Stimulated activated CD8-positive, alpha-beta memory T cell treated with anti-CD3 and anti-CD28 coated beads, Interleukin-4, amount 100 ng/mL, for 1 hour (primary cell): ENCODE data around the gene CDH4.

ENCODE experiments used
- DNase-seq, 2 donors: peaks; one replicate each; pipeline ENCODE4 v3.0.0-alpha.2; 2020; ENCODE audit warnings: low read depth in 2 of 2, low spot score in 1 of 2

The CDH4 gene

DNA sequence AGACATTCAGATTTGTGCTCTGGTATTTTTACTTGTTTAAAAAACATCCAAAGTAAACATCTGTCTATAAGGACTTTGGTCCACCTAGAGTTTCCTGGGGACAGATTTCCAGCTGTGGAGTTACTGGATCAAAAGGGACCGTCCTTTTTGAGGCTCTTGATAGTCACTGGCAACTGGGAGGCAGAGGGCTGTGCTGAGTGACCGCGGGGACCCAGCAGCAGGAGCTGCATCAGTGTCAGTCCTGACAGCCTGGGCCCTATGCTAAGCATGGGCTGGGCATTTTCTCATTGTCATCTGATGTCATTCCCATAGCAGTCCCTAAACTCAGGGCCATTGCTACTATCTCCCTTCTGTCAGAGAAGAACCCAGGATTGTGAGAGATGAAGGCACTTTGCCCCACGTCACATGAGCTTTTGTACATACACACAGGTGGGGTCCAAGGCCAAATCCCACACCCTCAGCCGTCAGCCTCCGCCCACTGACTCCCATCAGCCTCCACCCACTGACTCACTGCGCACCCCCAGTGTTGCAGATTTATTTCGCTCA, 519.8 kb downstream of the CDH4 start:
- DNase-seq, result no peak

DNA sequence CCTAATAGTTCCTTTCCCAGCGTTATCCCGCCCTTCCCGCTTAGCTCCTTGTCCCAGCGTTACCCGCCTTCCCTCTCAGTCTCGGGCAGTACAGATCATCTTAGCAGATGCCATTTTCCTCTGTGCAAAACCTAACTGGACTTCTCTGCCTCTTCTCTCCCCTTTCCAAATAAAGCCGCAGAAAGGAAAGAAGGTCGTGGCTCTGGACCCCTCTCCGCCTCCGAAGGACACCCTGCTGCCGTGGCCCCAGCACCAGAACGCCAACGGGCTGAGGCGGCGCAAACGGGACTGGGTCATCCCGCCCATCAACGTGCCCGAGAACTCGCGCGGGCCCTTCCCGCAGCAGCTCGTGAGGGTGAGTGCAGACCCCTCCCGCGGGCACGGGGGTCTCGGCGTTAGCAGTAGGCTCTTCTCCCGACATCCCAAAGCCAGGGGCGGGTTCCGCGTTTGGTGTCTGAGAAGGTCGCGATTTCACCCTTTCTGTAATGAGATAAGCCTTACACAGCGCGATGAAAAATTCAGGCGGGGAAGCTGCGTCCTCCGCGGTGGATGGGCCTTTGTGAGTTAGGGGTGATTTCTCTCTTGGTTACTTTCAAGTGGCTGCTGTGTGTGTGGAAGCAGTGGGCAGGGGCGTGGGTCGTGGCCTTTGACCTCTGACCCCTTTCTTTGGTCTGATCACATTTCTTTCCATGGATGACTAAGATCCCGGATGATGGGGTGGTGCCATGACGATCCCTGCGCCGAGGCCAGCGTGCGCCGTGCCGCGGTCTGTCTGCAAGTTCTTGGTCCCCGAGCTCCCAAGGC, 521.0 kb downstream of the CDH4 start:
- no peak for DNase-seq

DNA sequence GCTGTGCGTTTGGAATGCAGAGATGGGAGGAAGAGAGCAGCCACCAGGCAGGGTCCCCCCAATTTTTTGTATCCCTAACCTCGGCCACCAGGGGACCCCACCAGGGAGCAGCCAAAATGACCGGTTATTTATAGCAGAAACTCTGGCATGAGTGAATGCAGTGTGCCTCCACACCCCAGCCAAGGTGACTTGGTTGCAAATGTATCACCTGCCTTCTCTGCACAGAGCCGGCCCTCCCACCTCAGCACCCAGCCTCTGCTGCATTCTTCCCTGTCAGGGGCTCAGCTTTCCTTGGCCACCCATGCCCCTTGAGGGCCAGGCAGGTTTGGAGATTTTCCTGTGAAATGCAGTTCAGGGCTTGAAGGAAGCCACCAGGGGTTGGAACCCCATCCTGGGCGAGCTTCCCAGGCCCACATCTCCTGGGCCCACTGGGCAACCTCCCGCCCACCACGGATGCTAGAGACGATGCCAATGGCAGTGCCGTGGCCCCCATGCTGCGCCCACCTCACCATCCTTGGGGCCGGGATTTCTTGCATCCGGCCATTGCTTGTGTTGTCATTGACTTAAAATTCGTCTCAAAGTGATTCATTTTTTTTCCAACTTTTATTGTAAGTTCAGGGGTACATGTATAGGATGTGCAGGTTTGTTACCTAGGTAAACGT, 522.0 kb downstream of the CDH4 start:
- no peak for DNase-seq

DNA sequence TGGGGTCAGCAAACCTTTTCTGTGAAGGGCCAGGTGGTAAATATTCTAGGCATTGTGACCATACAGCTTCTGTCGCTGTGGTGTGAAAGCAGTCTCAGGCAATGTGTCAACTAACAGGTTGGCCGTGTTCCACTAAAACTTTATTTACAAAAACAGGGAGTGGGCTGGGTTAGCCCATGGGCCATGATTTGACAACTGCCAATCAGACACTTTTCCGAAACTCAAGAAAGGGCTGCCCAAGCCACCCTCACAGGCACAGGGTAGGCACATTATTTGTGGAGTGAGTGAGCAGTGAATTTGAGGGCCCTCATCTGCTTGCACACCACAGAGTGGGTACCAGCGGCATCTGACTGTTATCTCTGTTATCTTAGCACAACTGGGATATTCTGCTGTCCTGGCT, 523.4 kb downstream of the CDH4 start:
- no peak for DNase-seq

DNA sequence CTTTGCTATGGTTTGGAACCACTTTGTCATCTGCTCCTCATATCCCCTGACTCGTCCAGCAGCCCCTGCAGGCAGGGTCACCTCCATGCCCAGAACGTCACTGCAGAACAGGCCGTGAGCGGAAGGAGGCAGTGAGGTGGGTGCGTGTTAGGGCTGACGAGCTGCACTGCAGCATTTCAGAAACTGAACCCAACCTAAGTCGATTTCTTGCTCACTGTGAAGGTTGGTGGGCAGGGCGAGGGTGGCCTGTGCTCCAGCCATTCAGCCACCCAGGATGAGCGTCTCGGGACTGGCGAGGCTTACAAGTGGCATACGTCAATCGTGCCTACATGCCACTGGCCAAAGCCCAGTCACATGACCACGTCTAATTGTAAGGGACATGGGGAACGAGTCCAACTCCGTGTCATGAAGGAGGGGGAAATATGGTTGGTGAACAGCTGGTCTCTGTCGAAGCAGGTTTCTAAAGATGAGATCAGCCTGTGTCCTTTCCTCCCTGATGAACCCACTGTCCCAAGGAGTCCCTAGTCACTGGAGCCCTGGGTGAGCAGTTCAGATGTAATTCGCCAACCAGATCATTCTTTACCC, 524.5 kb downstream of the CDH4 start:
- no peak for DNase-seq

DNA sequence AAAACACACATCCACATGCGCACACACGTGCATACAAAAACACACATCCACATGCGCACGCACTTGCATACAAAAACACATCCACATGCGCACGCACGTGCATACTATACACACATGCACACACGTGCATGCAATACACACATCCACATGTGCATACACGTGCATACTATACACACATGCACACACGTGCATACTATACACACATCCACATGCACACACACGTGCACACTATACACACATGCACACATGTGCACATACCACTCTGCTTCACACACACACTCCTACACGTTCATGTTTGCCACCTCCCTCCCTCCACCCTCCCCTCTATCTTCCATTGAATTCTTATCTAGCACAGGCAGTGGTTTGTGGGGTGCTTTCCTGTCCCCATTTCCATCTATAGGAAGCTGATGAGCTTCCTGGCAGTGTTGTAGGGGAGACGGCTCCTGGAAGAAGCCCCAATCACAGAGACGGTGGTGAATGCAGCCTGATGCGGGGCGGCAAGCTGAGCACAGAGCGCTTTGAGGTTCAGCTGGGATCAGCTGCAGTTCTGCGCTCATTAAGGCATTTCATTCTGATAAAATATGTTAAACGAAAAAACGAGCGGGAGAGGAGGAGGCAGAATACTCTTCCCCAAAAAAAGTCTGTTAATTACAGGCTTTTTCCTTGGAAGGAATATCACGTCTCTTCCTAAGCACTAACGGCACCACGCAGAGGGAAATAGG, 525.9 kb downstream of the CDH4 start:
- no peak for DNase-seq

DNA sequence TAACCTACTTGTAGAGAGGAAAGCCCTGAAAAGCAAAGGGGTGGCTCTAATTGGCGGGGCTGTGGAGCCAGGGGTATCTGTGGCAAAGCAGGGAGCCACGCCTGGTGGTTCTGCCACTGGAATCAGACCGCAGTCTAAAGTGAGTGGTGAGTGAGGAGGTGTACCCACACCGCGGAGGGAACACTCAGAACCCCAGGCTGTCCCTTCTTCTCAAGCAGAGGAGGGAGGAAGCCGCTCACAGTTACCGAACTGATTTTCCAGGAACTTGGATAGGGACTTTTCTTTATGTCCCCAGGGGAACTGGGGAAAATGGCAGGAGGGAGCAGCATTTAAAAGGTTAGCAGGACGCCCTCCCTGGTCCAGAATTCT, 526.4 kb downstream of the CDH4 start:
- no peak for DNase-seq

DNA sequence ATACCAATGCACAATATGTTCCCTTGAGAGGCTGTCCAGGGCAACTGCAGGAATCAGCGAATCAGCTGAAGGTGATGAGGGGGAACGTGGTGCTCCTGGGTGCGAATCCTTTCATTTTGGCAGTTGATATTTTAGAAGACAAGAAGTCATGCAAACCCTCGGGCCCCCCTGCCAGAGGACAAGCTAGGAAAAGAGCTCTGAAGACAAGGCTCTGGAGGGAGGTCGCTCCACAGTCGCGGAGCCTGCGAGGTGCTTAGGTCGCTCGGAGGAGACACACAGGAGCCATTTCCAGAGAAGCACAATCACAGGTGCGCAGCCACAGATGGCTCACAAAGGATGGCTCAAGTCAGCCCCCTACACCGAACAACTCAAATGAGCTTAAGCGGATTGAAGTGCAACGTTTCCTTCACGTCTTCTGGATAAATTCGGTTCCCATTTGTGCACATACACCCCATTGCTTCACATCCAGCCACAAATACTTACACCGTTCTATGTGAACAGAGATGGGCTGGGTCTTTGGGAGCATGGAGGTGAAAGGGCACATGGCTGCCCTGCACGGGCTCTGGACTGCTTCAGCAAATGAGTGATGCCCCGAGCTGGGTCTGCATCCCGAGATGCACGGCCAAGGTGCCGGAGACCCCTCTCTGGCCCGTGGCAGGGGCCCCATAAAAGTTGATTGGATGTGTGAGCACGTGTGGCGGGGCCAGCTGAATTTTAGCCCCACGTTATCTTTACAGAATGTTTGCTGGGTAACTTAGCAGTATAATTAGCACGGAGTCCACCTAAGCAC, 527.3 kb downstream of the CDH4 start:
- no peak for DNase-seq

DNA sequence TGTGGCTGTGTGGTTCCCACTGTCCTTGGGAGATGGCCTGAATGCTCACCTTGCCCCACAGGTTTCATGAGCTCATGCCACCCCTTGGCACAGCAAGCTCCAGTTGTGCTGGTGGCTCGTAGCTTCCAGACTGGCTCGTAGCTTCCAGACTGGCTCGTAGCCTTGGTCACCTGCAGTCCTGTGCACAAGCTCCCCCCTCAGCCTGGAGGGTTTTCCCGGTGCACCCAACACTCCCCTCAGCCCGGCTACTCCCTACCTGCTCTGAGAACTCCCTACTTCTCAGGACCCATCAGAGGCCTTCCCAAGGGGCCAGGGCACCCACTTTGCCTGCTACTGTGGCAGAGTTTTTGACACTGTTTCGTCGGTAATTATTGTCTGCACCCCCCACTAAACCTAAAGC, 528.0 kb downstream of the CDH4 start:
- DNase-seq, result no peak

DNA sequence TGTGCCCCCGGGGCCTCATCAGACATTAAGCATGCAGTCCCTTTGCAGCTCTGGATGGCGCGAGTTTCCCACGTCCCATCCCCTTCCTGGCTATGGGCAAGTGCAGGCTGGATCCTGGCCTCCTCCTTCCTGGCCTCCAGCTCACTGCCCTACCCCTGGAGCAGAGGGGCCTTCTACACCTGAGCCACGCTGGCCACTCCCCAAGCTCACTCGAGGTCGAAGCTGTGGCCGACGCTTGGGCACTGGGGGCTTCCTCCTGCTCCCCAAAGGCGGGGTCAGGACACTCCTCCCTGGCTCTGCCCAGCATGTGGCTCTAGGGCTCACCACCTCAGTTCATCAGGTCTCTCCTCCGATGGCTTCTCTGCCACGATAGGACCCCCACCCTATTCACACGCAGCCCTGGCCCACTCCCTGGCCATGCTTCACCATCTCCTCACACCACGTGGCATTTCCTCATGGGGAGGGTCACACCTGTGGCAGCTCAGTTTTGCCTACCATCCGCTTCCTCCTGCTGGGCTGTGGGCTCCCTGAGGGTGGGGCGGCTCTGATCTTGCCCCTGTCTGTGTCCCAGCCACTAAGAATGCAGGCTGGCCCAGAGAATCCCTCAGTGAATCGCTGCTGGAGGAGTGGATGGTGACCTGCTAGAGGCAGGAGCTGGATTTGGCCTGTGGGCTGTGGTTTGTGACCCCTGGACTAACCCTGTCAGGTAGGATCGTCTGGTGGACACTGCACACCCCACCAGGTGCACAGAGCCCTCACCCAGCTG, 532.9 kb downstream of the CDH4 start:
- DNase-seq, result no peak

DNA sequence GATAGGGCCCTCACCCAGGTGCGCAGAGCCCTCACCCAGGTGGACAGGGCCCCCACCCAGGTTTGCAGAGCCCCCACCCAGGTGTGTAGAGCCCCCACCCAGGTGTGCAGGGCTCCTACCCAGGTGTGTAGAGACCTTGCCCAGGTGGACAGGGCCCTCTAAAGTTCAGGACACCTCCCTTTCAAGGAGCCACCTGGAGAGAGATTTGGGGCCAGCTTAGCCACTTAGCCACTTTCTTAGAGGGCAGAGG, 533.4 kb downstream of the CDH4 start:
- no peak for DNase-seq

DNA sequence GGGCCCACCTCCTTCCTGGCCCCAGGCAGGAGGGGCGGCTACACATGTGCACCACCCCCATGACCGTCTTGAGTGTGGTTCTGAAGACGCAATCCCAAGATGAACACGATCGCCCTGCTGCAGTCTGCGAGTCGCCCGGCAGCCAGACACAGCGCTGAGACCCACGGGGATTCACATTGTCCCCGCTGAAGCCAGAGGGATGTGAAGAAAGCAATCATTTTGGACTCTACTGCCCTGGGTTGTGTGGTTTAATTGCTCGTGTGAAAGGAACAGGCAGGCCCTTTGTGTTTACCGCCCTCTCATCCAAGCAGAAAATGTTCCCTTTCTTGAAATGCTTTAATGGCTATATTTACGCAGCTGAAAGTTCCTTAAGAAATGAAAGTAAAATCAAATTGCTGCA, 534.2 kb downstream of the CDH4 start:
- no peak for DNase-seq

DNA sequence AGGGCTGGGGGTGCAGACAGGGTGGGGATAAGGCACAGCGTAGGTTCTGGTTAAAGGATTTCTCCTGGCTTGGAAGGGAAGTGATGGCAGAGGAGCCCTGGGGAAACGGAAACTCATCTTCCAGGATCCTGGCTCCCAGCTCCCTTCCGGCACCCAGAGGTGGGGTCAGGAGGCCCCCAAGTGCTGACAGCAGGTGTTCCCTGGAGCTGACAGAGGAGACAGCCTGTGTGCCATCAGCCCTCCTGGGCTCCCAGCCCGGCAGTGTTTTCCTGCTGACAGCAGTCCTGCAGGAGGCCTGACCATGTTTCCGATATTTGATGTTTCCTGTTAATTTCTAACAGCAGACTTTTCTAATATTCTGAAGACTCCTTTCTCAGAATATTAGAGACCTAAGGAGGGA, 536.3 kb downstream of the CDH4 start:
- DNase-seq, result no peak

DNA sequence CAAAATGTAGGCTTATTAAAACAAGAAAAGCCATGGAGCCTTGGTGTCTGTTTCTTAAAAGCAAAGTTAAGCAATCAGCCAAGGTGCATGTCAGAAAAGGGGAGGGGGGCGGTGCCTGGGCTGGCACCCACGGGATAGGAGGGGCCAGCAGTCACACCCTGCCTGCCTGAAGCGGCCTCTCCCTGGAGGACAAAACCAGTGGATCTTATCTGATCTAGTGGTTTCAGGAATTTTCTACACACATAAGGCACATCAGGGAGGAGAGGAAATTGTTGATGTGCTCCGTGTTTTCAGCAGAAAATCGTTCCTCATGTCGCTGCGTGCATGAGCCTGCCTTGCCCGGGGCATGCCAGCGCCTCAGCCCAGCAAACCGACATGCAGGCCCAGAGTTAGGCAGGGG, 537.3 kb downstream of the CDH4 start:
- no peak for DNase-seq

DNA sequence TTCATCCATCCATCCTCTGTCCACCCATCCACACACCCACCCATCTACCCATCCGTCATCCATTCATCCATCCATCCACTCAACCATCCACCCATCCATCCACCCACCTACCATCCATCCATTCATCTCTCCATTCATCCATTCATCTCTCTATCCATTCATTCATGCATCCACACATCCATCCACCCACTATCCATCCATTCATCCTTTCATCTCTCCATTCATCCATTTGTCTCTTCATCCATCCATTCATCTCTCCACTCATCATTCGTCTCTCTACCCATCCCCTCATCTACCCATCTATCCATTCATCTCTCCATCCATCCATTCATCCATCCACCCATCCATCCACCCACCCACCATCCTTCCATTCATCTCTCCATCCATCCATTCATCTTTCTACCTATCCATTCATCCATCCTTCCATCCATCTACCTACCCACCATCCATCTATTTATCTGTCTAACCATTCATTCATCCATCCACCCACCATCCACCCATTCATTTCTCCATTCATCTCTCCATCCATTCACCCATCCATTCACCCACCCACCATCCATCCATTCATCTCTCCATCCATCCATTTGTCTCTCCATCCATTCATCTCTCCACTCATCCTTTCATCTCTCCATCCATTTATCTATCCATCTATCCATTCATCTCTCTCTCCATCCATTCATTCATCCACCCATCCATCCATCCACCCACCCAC, 538.2 kb downstream of the CDH4 start:
- no peak for DNase-seq

DNA sequence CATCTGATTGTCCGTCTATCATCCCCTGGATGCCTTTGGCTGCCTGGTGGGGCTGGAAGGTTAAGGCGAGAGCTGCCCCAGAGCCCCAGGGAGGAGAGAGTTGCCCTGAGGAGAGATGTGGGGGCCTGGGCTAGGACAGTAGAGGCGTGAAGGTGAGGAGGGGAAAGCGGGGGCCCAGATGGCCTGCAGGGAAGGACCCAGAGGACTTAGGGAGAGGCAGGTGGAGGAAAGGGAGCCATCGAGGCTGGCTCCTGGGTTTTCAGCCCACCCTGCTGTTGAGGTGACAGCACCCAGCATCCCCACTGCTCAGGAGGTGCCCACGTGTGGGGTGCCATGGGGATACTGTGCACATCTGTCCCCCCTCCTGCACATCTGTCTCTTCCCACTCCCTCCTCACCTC, 539.9 kb downstream of the CDH4 start:
- no peak for DNase-seq

DNA sequence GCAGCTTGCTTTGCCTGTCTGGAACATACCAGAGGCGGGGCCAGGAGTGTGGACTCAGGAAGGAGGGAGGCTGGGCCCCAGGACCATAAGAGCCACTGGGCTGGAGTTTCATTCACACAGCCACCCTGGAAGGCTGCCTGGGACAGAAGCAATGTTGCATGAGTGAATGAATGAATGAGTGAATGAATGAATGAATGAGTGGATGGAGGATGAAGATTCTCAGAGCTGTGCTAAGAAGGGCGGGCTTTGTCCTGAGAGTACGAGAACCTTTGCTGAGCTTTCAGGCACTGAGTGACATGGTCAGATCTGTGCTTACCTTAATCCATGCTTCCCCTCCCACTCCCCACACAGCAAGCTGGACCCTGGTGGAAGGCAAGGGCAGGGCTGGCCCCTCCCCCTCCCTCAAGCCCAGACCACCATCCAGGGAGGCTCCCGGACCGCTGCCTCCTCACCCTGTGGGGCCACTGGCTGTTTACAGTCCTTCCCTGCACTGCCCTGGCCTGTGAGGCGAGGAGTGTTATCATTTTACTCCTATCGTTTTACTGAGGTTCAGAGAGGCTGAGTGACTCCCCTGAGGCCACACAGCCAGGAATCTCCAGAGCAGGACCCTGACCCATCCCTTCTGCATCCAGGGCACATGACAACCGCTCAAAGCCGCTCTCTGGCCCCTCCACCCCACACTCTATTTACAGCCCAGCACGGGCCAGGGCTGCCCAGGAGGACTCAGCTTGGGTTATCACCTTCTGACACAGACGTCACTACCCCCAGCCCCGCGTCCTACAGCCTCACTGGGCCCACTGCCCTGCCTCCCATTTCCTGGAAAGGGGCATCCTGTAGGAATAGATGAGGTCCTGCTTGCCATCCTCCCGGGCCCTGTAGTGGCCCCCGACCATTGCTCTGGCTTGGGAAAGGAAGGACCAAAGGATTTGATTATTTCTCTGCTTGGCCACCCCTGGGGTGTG, 543.9 kb downstream of the CDH4 start:
- no peak for DNase-seq

DNA sequence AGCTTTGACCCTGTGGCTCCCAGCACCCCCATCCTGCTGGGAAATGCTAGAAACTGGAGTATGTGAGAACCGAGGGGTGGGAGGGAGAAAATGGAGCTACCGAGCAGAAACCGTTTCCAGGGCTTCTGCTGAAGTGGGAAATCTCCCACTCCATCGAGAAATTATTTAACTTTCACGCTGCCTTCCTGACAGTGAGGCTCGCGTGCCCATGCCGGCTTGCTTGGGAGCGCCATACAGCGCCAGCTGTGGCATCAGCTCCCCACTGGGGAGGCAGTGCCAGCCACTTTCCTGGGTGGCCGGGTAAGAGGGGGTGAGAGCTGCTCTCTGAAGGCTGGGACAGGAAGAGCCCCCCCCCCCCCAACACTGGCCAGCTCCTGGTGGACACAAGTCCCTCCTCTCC, 544.7 kb downstream of the CDH4 start:
- DNase-seq, result no peak

DNA sequence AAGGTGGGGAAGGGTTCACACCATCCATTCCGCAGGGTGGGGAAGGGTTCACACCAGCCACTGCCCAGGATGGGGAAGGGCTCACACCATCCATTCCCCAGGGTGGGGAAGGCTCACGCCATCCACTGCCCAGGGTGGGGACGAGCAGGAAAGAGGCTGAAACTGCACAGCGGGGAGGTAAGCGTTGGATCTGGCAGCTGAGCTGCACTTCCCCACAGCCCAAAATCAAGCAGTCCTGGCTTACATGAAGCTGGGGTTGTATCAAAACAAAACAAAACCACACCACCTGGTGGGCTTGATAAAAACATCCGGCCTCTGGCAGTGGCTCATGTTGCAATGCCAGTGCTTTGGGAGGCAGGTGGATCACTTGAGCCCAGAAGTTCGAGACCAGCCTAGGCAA, 545.1 kb downstream of the CDH4 start:
- DNase-seq, result no peak
